B cell (primary cell): Measurements from ENCODE around the gene PSMD2.

Source experiments
- EZH2 ChIP-seq: IDR thresholded peaks from 2 replicates; pipeline ENCODE4 v1.6.1; 2012; ENCODE audit warnings: borderline replicate concordance, low read depth, mild to moderate bottlenecking, moderate library complexity, low read length; ENCODE audit not compliant: insufficient read depth, poor library complexity, severe bottlenecking
- TF ChIP-seq, protein P1 (sequence below): fragments of 200-600 bp; IDR thresholded peaks from one replicate; pipeline ENCODE4 v1.8.0; 2022; ENCODE audit warnings: antibody characterized with exemption, mild to moderate bottlenecking

DNA sequence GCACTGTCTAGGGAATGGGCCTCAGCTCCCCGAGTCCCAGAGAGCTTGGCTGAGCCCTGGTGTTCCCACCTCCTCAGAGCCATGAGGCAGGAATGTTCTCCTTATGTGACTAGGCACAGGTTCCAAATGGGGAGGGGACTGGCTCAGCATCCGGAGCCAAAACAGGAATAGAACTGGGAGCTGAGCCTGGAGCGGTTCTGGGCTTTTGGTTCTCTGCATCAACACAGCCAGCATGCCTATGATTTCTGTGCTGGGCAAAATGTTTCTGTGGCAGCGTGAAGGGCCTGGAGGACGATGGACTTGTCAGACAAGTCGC lies 38.3 kb downstream of the PSMD2 start, which contains the start of gene FAM131A:
- no peak for TF ChIP-seq EZH2
- TF ChIP-seq, protein P1, sequence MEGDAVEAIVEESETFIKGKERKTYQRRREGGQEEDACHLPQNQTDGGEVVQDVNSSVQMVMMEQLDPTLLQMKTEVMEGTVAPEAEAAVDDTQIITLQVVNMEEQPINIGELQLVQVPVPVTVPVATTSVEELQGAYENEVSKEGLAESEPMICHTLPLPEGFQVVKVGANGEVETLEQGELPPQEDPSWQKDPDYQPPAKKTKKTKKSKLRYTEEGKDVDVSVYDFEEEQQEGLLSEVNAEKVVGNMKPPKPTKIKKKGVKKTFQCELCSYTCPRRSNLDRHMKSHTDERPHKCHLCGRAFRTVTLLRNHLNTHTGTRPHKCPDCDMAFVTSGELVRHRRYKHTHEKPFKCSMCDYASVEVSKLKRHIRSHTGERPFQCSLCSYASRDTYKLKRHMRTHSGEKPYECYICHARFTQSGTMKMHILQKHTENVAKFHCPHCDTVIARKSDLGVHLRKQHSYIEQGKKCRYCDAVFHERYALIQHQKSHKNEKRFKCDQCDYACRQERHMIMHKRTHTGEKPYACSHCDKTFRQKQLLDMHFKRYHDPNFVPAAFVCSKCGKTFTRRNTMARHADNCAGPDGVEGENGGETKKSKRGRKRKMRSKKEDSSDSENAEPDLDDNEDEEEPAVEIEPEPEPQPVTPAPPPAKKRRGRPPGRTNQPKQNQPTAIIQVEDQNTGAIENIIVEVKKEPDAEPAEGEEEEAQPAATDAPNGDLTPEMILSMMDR: no peak
